Panc1 (cell line): Measurements from ENCODE around the gene PARVG. TPM values are rescaled to one million over a fixed set of nuclear protein-coding genes. Genes with fewer than 3 reads are reported as not detected.

Experiments
- ATAC-seq: fragments of 200-7000 bp; cut with Tn5 transposase; 2 replicates; pipeline ENCODE4 v1.9.1; 2020; ENCODE audit warnings: mild to moderate bottlenecking, moderate library complexity
- BruUV-seq: library from RNA; stranded (reverse); fragments of 400-500 nt; replicated peaks from 2 replicates; lab custom pipeline; 2021; lab: Mats Ljungman, UMichigan
- CTCF ChIA-PET: fragments of 300-600 bp; sonication (Branson Sonifier 250); formaldehyde crosslinking; loops from one replicate; lab custom pipeline; 2022; ENCODE audit warnings: antibody characterized with exemption; lab: Charles Lee
- POLR2A ChIA-PET: fragments of 300-600 bp; sonication (Branson Sonifier 250); formaldehyde crosslinking; loops from one replicate; lab custom pipeline; 2022; ENCODE audit warnings: antibody characterized with exemption; lab: Charles Lee
- DNase-seq: peaks from one replicate; pipeline ENCODE4 v3.0.0-alpha.2; 2010; ENCODE audit warnings: low read depth, low spot score
- H3K27ac ChIP-seq: 2 replicates; pipeline ENCODE4 v1.5.1; 2011; ENCODE audit warnings: mild to moderate bottlenecking, low read length, inconsistent platforms
- H3K27me3 ChIP-seq: fragments of 200-500 bp; sonication (Bioruptor generic); 2 replicates; pipeline ENCODE4 v1.6.0; 2014; ENCODE audit warnings: low read length, inconsistent platforms; ENCODE audit not compliant: control insufficient read depth, insufficient read depth
- H3K36me3 ChIP-seq: fragments of 200-500 bp; sonication (Bioruptor generic); 2 replicates; pipeline ENCODE4 v1.5.1; 2014; ENCODE audit warnings: inconsistent platforms, mild to moderate bottlenecking, low read length, moderate library complexity; ENCODE audit not compliant: control insufficient read depth, insufficient read depth
- H3K4me1 ChIP-seq: 2 replicates; pipeline ENCODE4 v1.5.1; 2011; ENCODE audit warnings: inconsistent platforms, mild to moderate bottlenecking, low read length, moderate library complexity; ENCODE audit not compliant: control insufficient read depth, insufficient read depth
- H3K4me3 ChIP-seq, 2 experiments: 2 replicates each; pipeline ENCODE4 v1.5.1; 2011 to 2012; ENCODE audit warnings: low read depth in 2 of 2, low read length in 2 of 2, mild to moderate bottlenecking in 2 of 2, inconsistent platforms in 1 of 2, moderate library complexity in 1 of 2
- H3K9me3 ChIP-seq: fragments of 200-500 bp; sonication (Bioruptor generic); 2 replicates; pipeline ENCODE4 v1.5.1; 2014; ENCODE audit warnings: low read depth, mild to moderate bottlenecking, inconsistent platforms, low read length, moderate library complexity; ENCODE audit not compliant: control insufficient read depth, insufficient read depth
- POLR2AphosphoS5 ChIP-seq: IDR thresholded peaks from 2 replicates; pipeline ENCODE4 v1.6.1; 2012; ENCODE audit warnings: mild to moderate bottlenecking, low read depth, low read length, moderate library complexity
- SIN3A ChIP-seq: IDR thresholded peaks from 2 replicates; pipeline ENCODE4 v1.6.1; 2012; ENCODE audit warnings: low read depth, mild to moderate bottlenecking, low read length, moderate library complexity, borderline replicate concordance; ENCODE audit not compliant: insufficient read depth
- TCF7L2 ChIP-seq: IDR thresholded peaks from 2 replicates; pipeline ENCODE4 v1.6.1; 2011; ENCODE audit warnings: mild to moderate bottlenecking, low read depth, low read length, inconsistent platforms
- in situ Hi-C: cut with HindIII; loops from 2 replicates; pipeline ENCODE4 v1.10.0; 2016; ENCODE audit warnings: low sequenced_read_pairs, low pct_unique_long_range_greater_than_20kb
- intact Hi-C: fragments of 100-400 bp; cut with micrococcal nuclease; formaldehyde crosslinking; loops from one replicate; pipeline ENCODE4 v1.10.0; 2022; ENCODE audit not compliant: unreplicated experiment
- total RNA-seq: library from RNA; stranded (reverse); gene quantifications from one replicate; pipeline ENCODE4 v1.2.1, GENCODE V29; 2021; ENCODE audit not compliant: unreplicated experiment
- TF ChIP-seq, protein P1 (sequence below), 2 experiments: IDR thresholded peaks; 2 replicates each; pipeline ENCODE4 v1.6.1; 2011 to 2012; ENCODE audit warnings: low read depth in 2 of 2, control low read depth in 1 of 2, low read length in 1 of 2, mild to moderate bottlenecking in 1 of 2, moderate library complexity in 1 of 2; ENCODE audit not compliant: insufficient read depth in 1 of 2
- TF ChIP-seq, protein P2 (sequence below): fragments of 450-650 bp; IDR thresholded peaks from 2 replicates; pipeline ENCODE4 v1.5.1; 2017; ENCODE audit warnings: mild to moderate bottlenecking

The PARVG gene
- total RNA-seq, 1 experiment from 2014 or later, result 0.21 TPM

DNA sequence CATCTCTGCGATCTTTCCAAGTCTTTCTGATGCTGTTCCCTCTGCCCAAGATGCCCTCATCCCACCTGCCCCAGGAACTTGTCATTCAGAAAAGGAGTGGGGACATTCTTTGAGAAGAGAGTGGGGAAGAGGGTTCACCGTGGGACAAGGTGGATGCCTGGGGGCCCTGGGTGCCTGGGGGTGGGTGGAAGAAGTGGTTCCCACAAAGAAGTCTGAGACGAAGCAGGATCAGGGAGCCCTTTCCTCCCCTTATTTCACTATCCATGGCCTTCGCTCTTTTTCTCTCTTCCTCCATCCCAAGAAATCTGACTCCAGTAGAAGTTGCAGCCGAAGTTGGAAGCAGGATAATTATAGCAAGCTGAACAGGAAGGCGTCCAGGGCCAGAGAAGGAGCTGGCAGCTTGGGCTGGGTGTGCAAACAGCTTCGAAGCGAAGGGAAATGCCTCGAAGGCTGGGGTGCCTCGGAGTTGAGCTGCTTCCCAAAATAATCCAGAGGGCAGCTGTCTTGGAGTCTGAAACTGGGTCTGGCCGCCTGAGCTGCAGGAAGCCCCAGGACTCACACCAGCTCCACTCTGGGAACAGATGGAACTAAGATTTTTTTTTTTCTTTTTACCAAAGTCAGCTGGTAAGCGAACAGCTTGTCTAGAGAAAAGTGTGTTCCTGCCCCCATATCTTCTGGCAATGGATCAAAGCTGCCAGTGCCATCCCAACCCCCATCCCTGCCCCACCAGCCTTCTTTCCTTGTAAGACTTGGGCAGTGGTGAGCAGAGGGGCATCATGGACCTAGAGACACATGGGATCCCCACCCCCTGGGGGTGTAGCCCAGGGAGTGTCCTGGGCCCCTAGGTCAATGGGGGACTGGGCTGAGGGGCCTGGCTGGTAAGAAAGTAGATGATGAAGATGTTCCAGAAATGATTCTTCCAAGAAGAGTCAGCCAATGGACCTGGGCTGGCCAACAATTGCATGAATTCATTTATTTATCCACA, 31.5 kb downstream of the PARVG start:
- no peak for TF ChIP-seq SIN3A
- TF ChIP-seq, protein P1, sequence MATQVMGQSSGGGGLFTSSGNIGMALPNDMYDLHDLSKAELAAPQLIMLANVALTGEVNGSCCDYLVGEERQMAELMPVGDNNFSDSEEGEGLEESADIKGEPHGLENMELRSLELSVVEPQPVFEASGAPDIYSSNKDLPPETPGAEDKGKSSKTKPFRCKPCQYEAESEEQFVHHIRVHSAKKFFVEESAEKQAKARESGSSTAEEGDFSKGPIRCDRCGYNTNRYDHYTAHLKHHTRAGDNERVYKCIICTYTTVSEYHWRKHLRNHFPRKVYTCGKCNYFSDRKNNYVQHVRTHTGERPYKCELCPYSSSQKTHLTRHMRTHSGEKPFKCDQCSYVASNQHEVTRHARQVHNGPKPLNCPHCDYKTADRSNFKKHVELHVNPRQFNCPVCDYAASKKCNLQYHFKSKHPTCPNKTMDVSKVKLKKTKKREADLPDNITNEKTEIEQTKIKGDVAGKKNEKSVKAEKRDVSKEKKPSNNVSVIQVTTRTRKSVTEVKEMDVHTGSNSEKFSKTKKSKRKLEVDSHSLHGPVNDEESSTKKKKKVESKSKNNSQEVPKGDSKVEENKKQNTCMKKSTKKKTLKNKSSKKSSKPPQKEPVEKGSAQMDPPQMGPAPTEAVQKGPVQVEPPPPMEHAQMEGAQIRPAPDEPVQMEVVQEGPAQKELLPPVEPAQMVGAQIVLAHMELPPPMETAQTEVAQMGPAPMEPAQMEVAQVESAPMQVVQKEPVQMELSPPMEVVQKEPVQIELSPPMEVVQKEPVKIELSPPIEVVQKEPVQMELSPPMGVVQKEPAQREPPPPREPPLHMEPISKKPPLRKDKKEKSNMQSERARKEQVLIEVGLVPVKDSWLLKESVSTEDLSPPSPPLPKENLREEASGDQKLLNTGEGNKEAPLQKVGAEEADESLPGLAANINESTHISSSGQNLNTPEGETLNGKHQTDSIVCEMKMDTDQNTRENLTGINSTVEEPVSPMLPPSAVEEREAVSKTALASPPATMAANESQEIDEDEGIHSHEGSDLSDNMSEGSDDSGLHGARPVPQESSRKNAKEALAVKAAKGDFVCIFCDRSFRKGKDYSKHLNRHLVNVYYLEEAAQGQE (IDR thresholded peaks at IDR 0.05; ENCODE audit: insufficient read depth in 1 of 2, low read depth in 2 of 2, low read length in 1 of 2), result no peak
- TF ChIP-seq, protein P2, sequence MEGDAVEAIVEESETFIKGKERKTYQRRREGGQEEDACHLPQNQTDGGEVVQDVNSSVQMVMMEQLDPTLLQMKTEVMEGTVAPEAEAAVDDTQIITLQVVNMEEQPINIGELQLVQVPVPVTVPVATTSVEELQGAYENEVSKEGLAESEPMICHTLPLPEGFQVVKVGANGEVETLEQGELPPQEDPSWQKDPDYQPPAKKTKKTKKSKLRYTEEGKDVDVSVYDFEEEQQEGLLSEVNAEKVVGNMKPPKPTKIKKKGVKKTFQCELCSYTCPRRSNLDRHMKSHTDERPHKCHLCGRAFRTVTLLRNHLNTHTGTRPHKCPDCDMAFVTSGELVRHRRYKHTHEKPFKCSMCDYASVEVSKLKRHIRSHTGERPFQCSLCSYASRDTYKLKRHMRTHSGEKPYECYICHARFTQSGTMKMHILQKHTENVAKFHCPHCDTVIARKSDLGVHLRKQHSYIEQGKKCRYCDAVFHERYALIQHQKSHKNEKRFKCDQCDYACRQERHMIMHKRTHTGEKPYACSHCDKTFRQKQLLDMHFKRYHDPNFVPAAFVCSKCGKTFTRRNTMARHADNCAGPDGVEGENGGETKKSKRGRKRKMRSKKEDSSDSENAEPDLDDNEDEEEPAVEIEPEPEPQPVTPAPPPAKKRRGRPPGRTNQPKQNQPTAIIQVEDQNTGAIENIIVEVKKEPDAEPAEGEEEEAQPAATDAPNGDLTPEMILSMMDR, result no peak
- TF ChIP-seq POLR2AphosphoS5, result no peak
- no peak for TF ChIP-seq TCF7L2
- DNase-seq (no peak), ATAC-seq (no peak)
- Histone ChIP-seq H3K27me3 (no peaks in the 10 kb centered on the region), H3K4me1 (no peaks in the 10 kb centered on the region), H3K4me3 (no peak overlapping the region), H3K9me3 (no peaks in the 10 kb centered on the region), H3K36me3 (no peaks in the 10 kb centered on the region), H3K27ac (no peak overlapping the region)
- CTCF ChIA-PET, result no interaction called here
- POLR2A ChIA-PET, result no interaction called here
- no TSS peak for BruUV-seq
- in situ Hi-C loops, result no loop called here
- intact Hi-C loops, result no loop called here

DNA sequence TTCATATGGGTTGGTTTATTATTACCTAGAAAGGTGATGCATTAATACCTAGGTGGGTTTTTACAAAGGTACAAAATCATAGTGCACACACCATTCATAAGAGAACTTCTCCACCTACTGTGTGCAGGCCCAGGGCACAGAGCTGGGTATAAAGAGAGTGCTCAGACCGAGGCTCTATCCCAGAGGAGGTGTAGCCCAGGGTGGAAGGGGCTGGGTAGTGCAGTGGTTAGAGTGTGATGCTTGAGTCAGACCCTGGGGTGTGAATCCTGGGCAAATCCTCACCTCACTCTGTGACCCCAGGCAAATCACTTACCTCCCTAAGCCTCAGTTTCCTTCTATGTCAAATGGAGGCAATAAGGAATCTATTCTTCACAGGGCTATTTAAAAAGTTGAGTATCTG, 32.2 kb downstream of the PARVG start:
- POLR2A ChIA-PET, result no interaction called here
- Histone ChIP-seq H3K4me3 (no peak overlapping the region), H3K4me1 (no peaks in the 10 kb centered on the region), H3K27me3 (no peaks in the 10 kb centered on the region), H3K9me3 (no peaks in the 10 kb centered on the region), H3K27ac (no peak overlapping the region), H3K36me3 (no peaks in the 10 kb centered on the region)
- BruUV-seq, result no TSS peak
- CTCF ChIA-PET, result no interaction called here
- in situ Hi-C loops, result no loop called here
- TF ChIP-seq, protein P2, result no peak
- TF ChIP-seq SIN3A (no peak), TCF7L2 (no peak), POLR2AphosphoS5 (no peak)
- TF ChIP-seq, protein P1 (IDR thresholded peaks at IDR 0.05; ENCODE audit: insufficient read depth in 1 of 2, low read depth in 2 of 2, low read length in 1 of 2), result no peak
- DNase-seq (no peak), ATAC-seq (no peak)
- intact Hi-C loops, result no loop called here
